CD4-positive, alpha-beta T cell (primary cell): ENCODE data around the gene TRMT44. TPM values are rescaled to one million over a fixed set of nuclear protein-coding genes. Genes with fewer than 3 reads are reported as not detected.
"Not testable (repeated sequence)": the region's sequence is repeated elsewhere in the genome, so short reads cannot be mapped to it uniquely, and the experiment has no call there.

Source experiments
- ATAC-seq: fragments of 200-7000 bp; cut with Tn5 transposase; one replicate; pipeline ENCODE4 v1.10.0; 2022; ENCODE audit warnings: mild to moderate bottlenecking; ENCODE audit not compliant: poor library complexity
- CTCF ChIA-PET: fragments of 350-600 bp; sonication (Branson Sonifier 250); formaldehyde crosslinking; loops from one replicate; lab custom pipeline; 2021; ENCODE audit warnings: antibody characterized with exemption, inconsistent platforms; lab: Charles Lee
- POLR2A ChIA-PET: fragments of 350-600 bp; sonication (Branson Sonifier 250); formaldehyde crosslinking; loops from one replicate; lab custom pipeline; 2021; ENCODE audit warnings: antibody characterized with exemption, inconsistent platforms; lab: Charles Lee
- DNase-seq, 14 experiments: peaks; one replicate each; pipeline ENCODE4 v3.0.0-alpha.2; 2013 to 2020; ENCODE audit warnings: mixed read lengths in 2 of 14
- H3K27ac ChIP-seq, 2 donors: one replicate each; pipeline versions ENCODE4 v1.5.1 to v1.7.0; 2013; ENCODE audit warnings: low read length in 2 of 2, low read depth in 1 of 2, mild to moderate bottlenecking in 1 of 2
- H3K27me3 ChIP-seq, 2 experiments: 1 replicate in 1 of 2; 2 replicates in 1 of 2; pipeline versions ENCODE4 v1.6.1 to v1.7.0; 2013; ENCODE audit warnings: low read length in 2 of 2, control low read depth in 1 of 2, mild to moderate bottlenecking in 1 of 2, moderate library complexity in 1 of 2; ENCODE audit not compliant: insufficient read depth in 2 of 2, control insufficient read depth in 1 of 2
- H3K36me3 ChIP-seq: one replicate; pipeline ENCODE4 v1.6.1; 2013; ENCODE audit warnings: low read length, control low read depth; ENCODE audit not compliant: insufficient read depth
- H3K4me1 ChIP-seq: one replicate; pipeline ENCODE4 v1.6.1; 2013; ENCODE audit warnings: low read length, control low read depth; ENCODE audit not compliant: insufficient read depth
- H3K4me3 ChIP-seq: one replicate; pipeline ENCODE4 v1.5.1; 2013; ENCODE audit warnings: mild to moderate bottlenecking, low read length, moderate library complexity
- H3K9me3 ChIP-seq, 2 experiments: 1 replicate in 1 of 2; 2 replicates in 1 of 2; pipeline versions ENCODE4 v1.6.1 to v1.7.0; 2013; ENCODE audit warnings: low read length in 2 of 2, mild to moderate bottlenecking in 2 of 2, control low read depth in 1 of 2, moderate library complexity in 1 of 2; ENCODE audit not compliant: control insufficient read depth in 1 of 2, insufficient read depth in 1 of 2
- H3K27ac Mint-ChIP-seq: one replicate; pipeline ENCODE4 v1.8.0; 2020; ENCODE audit warnings: mixed read lengths
- H3K27me3 Mint-ChIP-seq: one replicate; pipeline ENCODE4 v1.8.0; 2021; ENCODE audit warnings: mixed read lengths
- H3K36me3 Mint-ChIP-seq: one replicate; pipeline ENCODE4 v1.8.0; 2021; ENCODE audit warnings: low read depth, mixed read lengths
- H3K4me1 Mint-ChIP-seq: one replicate; pipeline ENCODE4 v1.8.0; 2021; ENCODE audit warnings: low read depth, mixed read lengths
- H3K4me3 Mint-ChIP-seq: one replicate; pipeline ENCODE4 v1.8.0; 2020; ENCODE audit warnings: mild to moderate bottlenecking, mixed read lengths
- H3K9me3 Mint-ChIP-seq: one replicate; pipeline ENCODE4 v1.8.0; 2020; ENCODE audit warnings: mixed read lengths
- intact Hi-C, 2 experiments: fragments of 100-400 bp; cut with DNase I in 1 of 2; cut with micrococcal nuclease in 1 of 2; formaldehyde crosslinking; loops; one replicate each; pipeline versions ENCODE4 v1.15.1 to v1.9.0; 2023 to 2025; cut with DNase I, micrococcal nuclease
- total RNA-seq, 174 experiments: library from RNA in 2 of 174; stranded (reverse) in 2 of 174; gene quantifications; one replicate each; pipeline ENCODE4 v1.2.3 and lab custom pipeline; 2021 to 2026
- TF ChIP-seq, protein P1 (sequence below): fragments of 200-600 bp; IDR thresholded peaks from one replicate; pipeline ENCODE4 v1.8.0; 2022; ENCODE audit warnings: antibody characterized with exemption, mild to moderate bottlenecking

Gene TRMT44
- total RNA-seq, 2 experiments from 2014 or later = 25.6 to 29.2 TPM

DNA sequence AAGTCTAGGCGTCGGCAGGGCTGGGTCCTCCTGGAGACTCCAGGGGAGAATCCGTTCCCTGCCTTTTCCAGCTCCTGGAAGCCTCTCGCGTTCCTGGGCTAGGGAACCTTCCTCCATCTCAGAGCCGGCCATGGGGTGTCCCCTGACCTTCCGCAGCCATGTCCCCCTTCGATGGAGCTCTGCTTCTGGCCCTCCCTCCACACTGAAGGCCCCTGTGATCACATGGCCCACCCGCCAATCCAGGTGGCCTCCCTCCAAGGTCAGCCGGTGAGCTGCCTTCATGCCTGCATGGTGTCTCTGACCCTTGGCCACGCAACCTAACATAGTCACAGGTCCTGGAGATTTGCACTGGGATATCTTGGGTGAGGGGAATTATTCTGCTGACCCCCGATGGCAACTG, 69.6 kb downstream of the TRMT44 start:
- ATAC-seq (no peak), DNase-seq (no peak)
- intact Hi-C loops = no loop called here
- Mint-ChIP-seq H3K4me1 (no peaks in the 10 kb centered on the region), H3K27ac (no peak overlapping the region), H3K27me3 (no peaks in the 10 kb centered on the region), H3K9me3 (no peaks in the 10 kb centered on the region), H3K36me3 (no peaks in the 10 kb centered on the region), H3K4me3 (no peak overlapping the region)
- Histone ChIP-seq H3K27ac (no peak overlapping the region), H3K9me3 (peaks cover 0 to 7% of the 10 kb centered on the region in 2 experiments), H3K4me1 (no peaks in the 10 kb centered on the region), H3K27me3 (no peaks in the 10 kb centered on the region), H3K4me3 (no peak overlapping the region), H3K36me3 (no peaks in the 10 kb centered on the region)
- CTCF ChIA-PET = no interaction called here
- POLR2A ChIA-PET = no interaction called here
- TF ChIP-seq, protein P1, sequence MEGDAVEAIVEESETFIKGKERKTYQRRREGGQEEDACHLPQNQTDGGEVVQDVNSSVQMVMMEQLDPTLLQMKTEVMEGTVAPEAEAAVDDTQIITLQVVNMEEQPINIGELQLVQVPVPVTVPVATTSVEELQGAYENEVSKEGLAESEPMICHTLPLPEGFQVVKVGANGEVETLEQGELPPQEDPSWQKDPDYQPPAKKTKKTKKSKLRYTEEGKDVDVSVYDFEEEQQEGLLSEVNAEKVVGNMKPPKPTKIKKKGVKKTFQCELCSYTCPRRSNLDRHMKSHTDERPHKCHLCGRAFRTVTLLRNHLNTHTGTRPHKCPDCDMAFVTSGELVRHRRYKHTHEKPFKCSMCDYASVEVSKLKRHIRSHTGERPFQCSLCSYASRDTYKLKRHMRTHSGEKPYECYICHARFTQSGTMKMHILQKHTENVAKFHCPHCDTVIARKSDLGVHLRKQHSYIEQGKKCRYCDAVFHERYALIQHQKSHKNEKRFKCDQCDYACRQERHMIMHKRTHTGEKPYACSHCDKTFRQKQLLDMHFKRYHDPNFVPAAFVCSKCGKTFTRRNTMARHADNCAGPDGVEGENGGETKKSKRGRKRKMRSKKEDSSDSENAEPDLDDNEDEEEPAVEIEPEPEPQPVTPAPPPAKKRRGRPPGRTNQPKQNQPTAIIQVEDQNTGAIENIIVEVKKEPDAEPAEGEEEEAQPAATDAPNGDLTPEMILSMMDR = no peak

DNA sequence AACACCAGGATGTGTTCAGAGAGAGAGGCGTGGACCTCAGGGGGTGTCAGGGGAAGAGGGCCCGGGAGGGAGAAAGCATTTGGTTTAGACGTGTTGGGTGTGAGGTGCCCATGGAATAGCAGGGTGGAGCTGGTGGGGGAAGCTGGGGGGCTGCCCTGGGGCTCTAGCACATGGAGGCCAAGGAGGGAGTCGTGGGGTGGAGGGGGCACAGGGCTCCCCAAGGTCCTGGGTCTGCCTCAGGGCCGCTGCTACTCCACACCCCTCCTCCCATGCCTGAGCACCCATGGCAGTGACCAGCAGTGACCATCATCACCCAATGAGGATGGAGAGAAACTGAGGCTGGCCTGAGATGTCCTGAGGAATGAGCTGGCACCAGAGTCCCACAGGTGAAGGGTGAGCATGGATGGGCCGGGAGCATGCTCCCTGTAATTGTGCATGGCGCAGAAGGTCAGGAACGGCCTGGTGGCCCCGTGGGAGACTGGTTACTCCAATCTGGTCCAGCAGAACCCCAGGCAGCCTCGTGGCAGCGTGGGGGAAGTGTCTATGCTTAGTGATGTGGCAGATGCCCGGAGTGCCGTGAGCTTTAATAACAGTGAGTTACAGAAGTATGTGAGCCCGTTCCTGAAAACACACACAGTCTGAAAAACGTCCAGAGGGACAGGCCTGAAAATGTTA, 70.2 kb downstream of the TRMT44 start:
- H3K4me1 Mint-ChIP-seq = no peaks in the 10 kb centered on the region

DNA sequence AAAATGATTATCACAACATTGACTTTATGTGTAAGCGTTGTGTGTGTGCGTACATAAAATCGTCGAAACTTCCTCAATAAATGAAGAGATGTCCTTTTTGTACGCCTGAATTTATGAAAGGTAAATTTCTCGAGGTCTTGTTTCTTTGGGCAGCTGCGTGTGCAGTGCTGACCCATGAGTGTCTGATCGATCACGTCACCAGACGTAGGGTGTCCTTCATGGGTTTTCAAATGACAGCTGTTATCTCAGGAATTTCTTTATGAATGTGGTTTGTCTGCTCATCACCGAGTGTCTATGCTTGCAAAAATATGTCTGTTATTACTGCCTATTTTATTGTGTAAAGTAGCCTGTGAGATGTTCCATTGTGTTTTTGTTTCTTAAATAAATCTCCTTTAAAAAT, 71.9 kb downstream of the TRMT44 start:
- no peaks in the 10 kb centered on the region for H3K36me3 ChIP-seq

More for the DNA sequence above, 70.2 kb downstream of the TRMT44 start:
- POLR2A ChIA-PET = no interaction called here
- no peak for DNase-seq
- TF ChIP-seq, protein P1 = no peak
- intact Hi-C loops = no loop called here
- Histone ChIP-seq H3K36me3 (no peaks in the 10 kb centered on the region), H3K27ac (no peak overlapping the region), H3K9me3 (peaks cover 0 to 7% of the 10 kb centered on the region in 2 experiments), H3K4me1 (no peaks in the 10 kb centered on the region), H3K27me3 (no peaks in the 10 kb centered on the region), H3K4me3 (no peak overlapping the region)
- H3K27ac Mint-ChIP-seq = no peak overlapping the region
- ATAC-seq = no peak
- CTCF ChIA-PET = no interaction called here
- no peaks in the 10 kb centered on the region for H3K9me3 Mint-ChIP-seq
- no peaks in the 10 kb centered on the region for H3K36me3 Mint-ChIP-seq
- no peaks in the 10 kb centered on the region for H3K27me3 Mint-ChIP-seq
- H3K4me3 Mint-ChIP-seq = no peak overlapping the region

DNA sequence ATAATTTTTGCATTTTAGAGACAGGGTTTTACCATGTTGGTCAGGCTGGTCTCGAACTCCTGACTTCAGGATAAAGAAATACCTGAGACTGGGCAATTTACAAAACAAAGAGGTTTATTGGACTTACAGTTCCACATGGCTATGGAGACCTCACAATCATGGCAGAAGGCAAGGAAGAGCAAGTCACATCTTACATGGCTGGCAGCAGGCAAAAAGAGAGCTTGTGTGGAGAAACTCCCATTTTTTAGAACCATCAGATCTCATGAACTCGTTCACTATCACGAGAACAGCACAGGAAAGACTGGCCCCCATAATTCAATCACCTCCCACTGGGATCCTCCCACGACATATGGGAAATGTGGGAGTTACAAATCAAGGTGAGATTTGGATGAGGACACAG, 72.5 kb downstream of the TRMT44 start:
- POLR2A ChIA-PET, H3K4me3 Mint-ChIP-seq, H3K36me3 Mint-ChIP-seq, intact Hi-C loops, H3K27me3 ChIP-seq, H3K36me3 ChIP-seq, H3K27me3 Mint-ChIP-seq, H3K27ac Mint-ChIP-seq, H3K27ac ChIP-seq, DNase-seq, H3K9me3 Mint-ChIP-seq, CTCF ChIA-PET, H3K4me1 ChIP-seq, ATAC-seq, H3K4me3 ChIP-seq, H3K4me1 Mint-ChIP-seq: not testable (repeated sequence)
- H3K9me3 ChIP-seq = peaks cover 0 to 16% of the 10 kb centered on the region in 2 experiments

More for the DNA sequence above, 71.9 kb downstream of the TRMT44 start:
- DNase-seq (no peak), ATAC-seq (no peak)
- no peaks in the 10 kb centered on the region for H3K4me1 ChIP-seq
- H3K9me3 ChIP-seq = peaks cover 0 to 15% of the 10 kb centered on the region in 2 experiments
- TF ChIP-seq, protein P1 = no peak
- no peak overlapping the region for H3K27ac ChIP-seq
- no peak overlapping the region for H3K4me3 Mint-ChIP-seq
- intact Hi-C loops = no loop called here
- no peaks in the 10 kb centered on the region for H3K36me3 Mint-ChIP-seq
- ChIA-PET POLR2A (no interaction called here), CTCF (no interaction called here)
- H3K27me3 ChIP-seq = no peaks in the 10 kb centered on the region
- H3K4me3 ChIP-seq = no peak overlapping the region
- H3K27me3 Mint-ChIP-seq = no peaks in the 10 kb centered on the region
- H3K9me3 Mint-ChIP-seq = no peaks in the 10 kb centered on the region
- H3K4me1 Mint-ChIP-seq = no peaks in the 10 kb centered on the region
- no peak overlapping the region for H3K27ac Mint-ChIP-seq
